Suppressor macrophage treated with lipopolysaccharide for 1 hour (primary cell): Measurements from ENCODE around the gene ZNF22.

Experiments used
- DNase-seq, 3 donors: peaks; one replicate each; pipeline ENCODE4 v3.0.0-alpha.2; 2020 to 2022

ZNF22 gene

GRCh38 chr10:44965651-44966097 lies 35.0 kb upstream of the ZNF22 start:
- no peak for DNase-seq

GRCh38 chr10:44966129-44966815 lies 34.5 kb upstream of the ZNF22 start:
- DNase-seq = peak; percentile 77 to 94 (median 91)

DNA sequence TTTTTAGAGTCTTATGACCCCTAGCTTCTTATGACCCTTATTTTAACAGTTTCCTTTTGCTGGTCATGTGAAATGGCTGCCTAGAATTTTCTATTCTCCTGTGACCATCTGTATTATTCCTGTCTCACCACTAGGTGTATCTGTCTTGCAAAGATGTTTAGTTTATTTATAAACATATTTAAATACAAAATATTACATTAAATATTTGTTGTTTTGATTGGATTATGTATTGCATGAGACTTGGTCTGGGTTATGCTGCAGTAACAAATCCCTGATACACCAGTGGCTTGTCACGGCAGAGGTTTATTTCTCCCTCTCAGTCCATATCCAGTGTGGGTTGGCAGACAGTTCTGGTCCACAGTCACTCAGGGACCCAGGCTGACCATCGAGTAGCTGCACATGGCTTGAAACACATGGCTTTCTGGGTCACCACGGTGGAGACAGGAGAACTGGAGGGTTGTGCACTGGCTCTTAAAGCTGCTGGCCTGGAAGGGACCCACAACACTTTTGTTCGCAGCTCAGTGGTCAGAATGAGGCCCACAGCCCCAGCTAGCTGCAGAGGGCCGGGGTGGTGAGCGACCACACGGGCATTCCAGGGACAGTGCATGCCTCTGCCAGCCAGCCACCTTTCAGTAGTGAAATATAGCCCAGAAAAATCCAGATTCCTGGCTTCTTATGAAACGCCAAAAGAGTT lies 33.8 kb upstream of the ZNF22 start:
- DNase-seq = peak in 1 of 3 donors; percentile 39

DNA sequence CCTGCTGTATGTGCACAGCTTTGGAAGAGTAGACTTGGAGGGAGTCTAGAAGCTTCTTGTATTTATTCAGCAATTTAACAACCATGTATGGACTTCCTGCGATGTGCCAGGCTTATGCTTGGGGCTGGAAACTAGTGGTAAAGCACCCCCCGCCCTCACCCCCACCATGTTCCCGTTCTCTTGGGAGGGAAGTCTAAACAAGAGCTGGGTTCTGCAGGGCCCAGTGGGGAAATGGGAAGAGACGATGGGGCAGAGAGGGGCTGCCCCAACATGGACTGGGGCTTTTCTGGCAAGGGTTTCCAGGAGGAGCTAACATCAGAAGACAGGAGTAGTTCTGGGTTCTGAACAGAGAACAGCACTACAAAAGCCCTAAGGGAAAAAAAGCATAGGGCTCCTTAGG lies 33.1 kb upstream of the ZNF22 start:
- DNase-seq = peak; percentile 74 to 90 (median 84)

GRCh38 chr10:44968091-44968490 lies 32.6 kb upstream of the ZNF22 start:
- DNase-seq = peak; percentile 94 to 96 (median 94)

DNA sequence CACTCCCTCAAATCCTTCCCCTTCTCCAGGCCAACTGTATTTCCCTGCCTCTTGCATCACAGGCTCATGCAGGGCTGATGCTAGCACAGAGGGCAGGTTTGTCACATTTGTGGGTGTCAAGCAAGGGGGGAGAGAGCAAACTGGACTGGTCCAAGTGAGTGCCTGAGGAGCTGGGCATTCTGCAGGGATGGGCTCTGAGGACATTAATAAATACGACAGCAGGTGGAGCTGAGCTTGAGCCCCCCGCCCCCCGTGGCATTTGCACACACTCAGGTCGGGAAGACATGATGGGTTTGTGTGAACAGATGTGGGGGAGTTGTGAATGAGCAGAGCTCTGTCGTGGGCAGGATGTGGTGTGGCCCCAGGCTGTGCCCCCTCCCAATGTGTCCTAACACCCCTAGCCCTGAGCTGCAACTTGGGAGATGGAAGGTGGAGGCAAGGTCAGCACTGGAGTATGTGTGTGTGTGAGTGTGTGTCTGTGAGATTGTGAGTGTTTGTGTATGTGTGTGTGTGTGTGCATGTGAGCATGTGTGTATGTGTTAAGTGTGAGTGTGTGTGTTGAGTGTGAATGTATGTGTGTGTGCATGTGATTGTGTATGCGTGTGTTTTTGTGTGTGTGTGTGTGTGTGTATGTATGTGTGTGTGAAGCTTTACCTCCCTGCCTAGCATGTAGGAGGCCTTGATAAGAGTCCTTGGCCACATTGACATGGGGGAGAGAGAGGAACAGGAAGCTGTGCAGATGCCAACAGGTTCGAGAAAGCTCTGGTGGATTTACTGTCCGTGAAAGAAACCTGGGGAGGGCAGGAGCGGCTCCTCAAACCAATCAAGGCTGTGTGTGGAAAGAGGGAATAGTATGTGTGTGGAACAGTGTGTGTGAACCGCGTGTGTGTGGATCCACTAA lies 32.0 kb upstream of the ZNF22 start:
- no peak for DNase-seq

- DNase-seq = no peak
Measured at GRCh38 chr10:44969854-44970253, 30.9 kb upstream of the ZNF22 start.

- no peak for DNase-seq
Measured at GRCh38 chr10:44970812-44971395, 29.8 kb upstream of the ZNF22 start.

GRCh38 chr10:44971434-44971833 lies 29.3 kb upstream of the ZNF22 start:
- no peak for DNase-seq

GRCh38 chr10:44971935-44972757 lies 28.6 kb upstream of the ZNF22 start:
- peak; percentile 59 to 80 (median 60) for DNase-seq

DNA sequence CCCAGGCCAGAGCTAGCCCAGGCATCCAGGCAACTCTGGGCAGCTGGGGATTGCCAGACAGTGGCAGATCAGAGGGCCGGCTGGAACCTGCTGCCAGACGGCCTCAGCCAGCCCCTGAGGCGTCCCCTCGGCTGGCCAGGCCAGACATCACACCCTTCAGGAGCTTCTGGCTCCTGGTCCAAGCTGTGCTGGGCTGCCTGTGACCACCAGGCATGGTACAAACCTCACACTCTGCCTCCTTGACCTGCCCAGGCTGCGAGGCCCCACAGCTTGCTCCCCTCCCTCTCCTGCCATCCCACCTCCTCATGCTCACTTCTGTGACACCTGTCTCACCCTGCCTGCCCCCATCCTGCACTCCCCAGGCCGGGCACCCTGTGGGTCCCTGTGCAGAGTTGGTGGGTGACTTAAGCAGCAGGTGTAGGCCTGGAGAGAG lies 27.8 kb upstream of the ZNF22 start:
- no peak for DNase-seq

GRCh38 chr10:44973323-44974081 lies 27.2 kb upstream of the ZNF22 start:
- DNase-seq = peak; percentile 76 to 91 (median 89)

- DNase-seq = peak in 1 of 3 donors; percentile 45
Measured at GRCh38 chr10:44974082-44974627, 26.6 kb upstream of the ZNF22 start.

DNA sequence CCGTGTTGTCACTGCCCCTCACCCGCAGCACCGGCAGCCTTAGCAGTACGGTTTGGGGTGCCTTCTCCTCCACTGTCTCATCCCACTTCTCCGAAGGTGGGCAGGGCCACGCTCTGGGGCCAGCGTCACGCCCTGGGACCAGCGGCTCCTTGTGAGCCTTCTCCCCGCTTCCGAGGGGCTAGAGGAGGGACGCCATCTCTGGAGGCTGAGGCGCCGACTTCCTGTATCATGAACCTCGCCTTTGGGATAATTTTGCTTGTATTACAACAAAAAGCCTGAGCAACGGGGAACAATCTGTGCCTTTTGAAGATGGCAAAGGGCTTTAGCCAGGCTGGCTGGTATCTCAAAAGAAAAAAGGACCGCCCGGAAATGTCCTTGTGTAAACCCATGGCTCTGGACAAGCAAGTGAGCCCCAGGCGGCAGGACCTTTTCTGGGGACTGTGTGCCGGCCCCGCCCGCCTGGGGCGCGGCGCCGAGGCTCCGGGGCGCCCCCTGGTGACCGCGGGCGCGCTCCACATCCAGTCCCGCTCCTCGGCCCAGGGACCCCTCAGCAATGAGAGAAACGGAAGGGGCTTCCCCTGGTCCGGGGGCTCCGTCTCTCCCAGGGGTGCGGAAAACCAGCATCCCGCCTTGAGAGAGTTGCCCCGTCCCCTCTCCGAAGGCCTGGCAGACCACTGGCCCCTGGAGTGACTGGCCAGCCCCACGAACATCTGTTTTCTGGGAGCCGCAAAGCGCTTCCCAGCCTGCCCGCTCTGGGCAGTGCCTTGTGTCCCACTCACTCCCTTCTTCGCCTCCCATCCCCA lies 25.9 kb upstream of the ZNF22 start:
- DNase-seq = peak; percentile 73 to 88 (median 78)

DNA sequence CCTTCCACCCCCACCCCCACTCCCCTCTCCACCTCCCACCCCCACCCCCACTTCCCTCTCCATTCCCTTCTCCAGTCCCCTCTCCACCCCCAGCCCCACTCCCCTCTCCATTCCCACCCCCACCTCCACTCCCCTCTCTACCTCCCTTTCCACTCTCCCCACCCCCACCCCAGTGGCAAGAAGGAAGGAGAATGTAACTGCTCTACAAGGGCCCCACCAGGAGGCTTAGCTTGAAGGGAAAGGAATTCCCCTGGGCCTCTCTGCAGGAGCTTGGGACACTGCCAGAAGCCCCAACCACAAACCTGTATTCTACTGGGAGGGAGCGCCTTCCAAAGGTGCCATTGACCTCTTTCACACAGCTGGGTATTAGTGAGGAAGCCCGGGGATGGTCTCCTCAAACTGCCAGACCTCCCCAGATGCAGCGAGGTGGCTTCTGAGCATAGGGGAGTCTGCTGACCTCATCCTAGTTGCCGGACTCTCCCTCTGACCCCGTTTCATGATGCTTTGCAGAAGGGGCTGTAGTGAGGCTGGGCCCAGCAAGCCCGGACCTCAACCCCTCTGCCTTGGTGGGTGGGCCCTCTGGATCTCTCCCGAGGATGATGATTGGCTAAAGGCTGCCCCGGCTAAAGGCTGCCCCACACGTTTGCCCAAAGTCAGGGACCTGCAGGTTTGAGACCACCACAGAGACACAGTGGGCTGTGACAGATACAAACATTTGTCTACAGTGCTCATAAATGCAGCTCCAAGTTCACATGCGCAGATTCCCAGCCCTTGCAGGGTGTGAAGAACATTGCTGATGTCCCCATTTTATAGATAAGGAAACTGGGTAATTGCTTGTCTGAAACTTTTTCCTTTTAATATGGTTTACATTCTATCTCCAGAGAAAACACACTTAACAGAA lies 25.0 kb upstream of the ZNF22 start:
- DNase-seq = peak in 1 of 3 donors; percentile 63

DNA sequence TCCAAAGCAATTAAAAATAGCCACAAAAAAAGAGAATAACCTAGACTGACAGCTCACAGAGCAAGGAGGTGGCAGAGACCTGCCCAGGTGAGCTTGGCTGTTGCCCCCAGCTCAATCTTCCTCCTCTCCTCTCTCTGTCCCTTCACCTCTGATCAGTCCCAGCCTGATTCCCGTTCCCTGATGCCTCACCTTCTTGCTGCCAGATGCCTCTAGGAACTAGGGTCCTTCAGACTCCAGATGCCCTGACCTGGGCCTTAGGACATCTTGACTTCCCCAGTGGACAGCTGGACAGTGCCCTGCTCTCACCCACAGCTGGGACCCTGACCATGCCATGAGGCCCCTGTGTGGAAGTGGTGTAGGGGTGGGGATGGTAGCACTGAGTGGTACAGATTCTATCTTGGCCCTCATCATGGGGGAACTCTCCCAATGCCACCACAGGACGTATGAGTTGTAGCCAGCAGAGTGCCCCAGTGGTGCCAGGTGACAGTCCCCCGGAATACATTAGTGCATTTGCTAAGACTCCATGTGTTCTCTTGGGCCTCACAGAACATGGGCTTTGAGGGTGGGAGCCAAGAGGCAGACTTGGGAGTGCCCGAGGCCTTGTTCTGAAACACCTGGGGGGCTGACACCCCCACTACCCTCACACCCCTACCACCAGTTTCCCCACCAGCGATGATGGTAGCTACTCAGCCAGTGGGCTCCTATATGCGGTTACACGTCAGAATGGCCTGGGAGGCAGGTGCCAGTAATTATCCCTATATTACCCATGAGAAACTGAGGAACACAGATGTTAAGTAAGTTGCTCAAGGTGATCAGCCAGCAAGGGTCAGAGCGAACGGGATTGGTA lies 24.1 kb upstream of the ZNF22 start:
- no peak for DNase-seq

- no peak for DNase-seq
Measured at GRCh38 chr10:44977287-44978212, 23.2 kb upstream of the ZNF22 start.
